ENCODE data around the gene ATP6V0E1. TPM values are rescaled to one million over a fixed set of nuclear protein-coding genes. Genes with fewer than 3 reads are reported as not detected.

The ATP6V0E1 gene
- total RNA-seq, 1 donor from 2014 or later: 272 TPM

- peaks cover 10% of the 10 kb centered on the region for H3K36me3 Mint-ChIP-seq (ENCODE audit: low read depth)
Measured at GRCh38 chr5:172940268-172941066, 43.1 kb upstream of the ATP6V0E1 start.

GRCh38 chr5:172941067-172941516, 42.5 kb upstream of the ATP6V0E1 start:
- Mint-ChIP-seq H3K36me3 (ENCODE audit: low read depth) (peaks cover 9% of the 10 kb centered on the region), H3K4me3 (ENCODE audit: unreplicated experiment) (no peak overlapping the region)

More at GRCh38 chr5:172940268-172941066, 43.1 kb upstream of the ATP6V0E1 start:
- Mint-ChIP-seq H3K4me1 (ENCODE audit: low read depth) (peaks cover 35% of the 10 kb centered on the region), H3K4me3 (ENCODE audit: unreplicated experiment) (no peak overlapping the region), H3K27ac (ENCODE audit: unreplicated experiment) (no peak overlapping the region), H3K9me3 (ENCODE audit: low read depth) (no peaks in the 10 kb centered on the region), H3K27me3 (ENCODE audit: low read depth) (no peaks in the 10 kb centered on the region)
- DNase-seq (ENCODE audit: low spot score): peak; percentile 19
- no peak for TF ChIP-seq CTCF (IDR thresholded peaks at IDR 0.05)

GRCh38 chr5:172942556-172942955, 41.0 kb upstream of the ATP6V0E1 start:
- DNase-seq (ENCODE audit: low spot score): peak; percentile 24
- peaks cover 39% of the 10 kb centered on the region for H3K4me1 Mint-ChIP-seq (ENCODE audit: low read depth)
- H3K9me3 Mint-ChIP-seq (ENCODE audit: low read depth): no peaks in the 10 kb centered on the region
- TF ChIP-seq CTCF (IDR thresholded peaks at IDR 0.05): no peak
- H3K27ac Mint-ChIP-seq (ENCODE audit: unreplicated experiment): peak overlapping the region; percentile 81
- H3K27me3 Mint-ChIP-seq (ENCODE audit: low read depth): no peaks in the 10 kb centered on the region
- H3K36me3 Mint-ChIP-seq (ENCODE audit: low read depth): peaks cover 9% of the 10 kb centered on the region
- H3K4me3 Mint-ChIP-seq (ENCODE audit: unreplicated experiment): no peak overlapping the region

More at GRCh38 chr5:172941067-172941516, 42.5 kb upstream of the ATP6V0E1 start:
- H3K4me1 Mint-ChIP-seq (ENCODE audit: low read depth): peaks cover 36% of the 10 kb centered on the region
- H3K9me3 Mint-ChIP-seq (ENCODE audit: low read depth): no peaks in the 10 kb centered on the region
- peak overlapping the region; percentile 28 for H3K27ac Mint-ChIP-seq (ENCODE audit: unreplicated experiment)
- H3K27me3 Mint-ChIP-seq (ENCODE audit: low read depth): no peaks in the 10 kb centered on the region
- DNase-seq (ENCODE audit: low spot score): peak; percentile 32
- TF ChIP-seq CTCF (IDR thresholded peaks at IDR 0.05): no peak

- no peak for TF ChIP-seq CTCF (IDR thresholded peaks at IDR 0.05)
- peaks cover 10% of the 10 kb centered on the region for H3K36me3 Mint-ChIP-seq (ENCODE audit: low read depth)
- peak; percentile 71 for DNase-seq (ENCODE audit: low spot score)
- H3K4me3 Mint-ChIP-seq (ENCODE audit: unreplicated experiment): no peak overlapping the region
- peaks cover 44% of the 10 kb centered on the region for H3K4me1 Mint-ChIP-seq (ENCODE audit: low read depth)
- H3K27ac Mint-ChIP-seq (ENCODE audit: unreplicated experiment): peak overlapping the region; percentile 81
- no peaks in the 10 kb centered on the region for H3K27me3 Mint-ChIP-seq (ENCODE audit: low read depth)
- no peaks in the 10 kb centered on the region for H3K9me3 Mint-ChIP-seq (ENCODE audit: low read depth)
Measured at GRCh38 chr5:172943283-172943841, 40.2 kb upstream of the ATP6V0E1 start.

- peaks cover 10% of the 10 kb centered on the region for H3K36me3 Mint-ChIP-seq (ENCODE audit: low read depth)
- no peak for TF ChIP-seq CTCF (IDR thresholded peaks at IDR 0.05)
- H3K9me3 Mint-ChIP-seq (ENCODE audit: low read depth): no peaks in the 10 kb centered on the region
- peaks cover 44% of the 10 kb centered on the region for H3K4me1 Mint-ChIP-seq (ENCODE audit: low read depth)
- peak overlapping the region; percentile 81 for H3K27ac Mint-ChIP-seq (ENCODE audit: unreplicated experiment)
- H3K27me3 Mint-ChIP-seq (ENCODE audit: low read depth): no peaks in the 10 kb centered on the region
- no peak overlapping the region for H3K4me3 Mint-ChIP-seq (ENCODE audit: unreplicated experiment)
- DNase-seq (ENCODE audit: low spot score): peak; percentile 38
Measured at GRCh38 chr5:172943906-172944305, 39.7 kb upstream of the ATP6V0E1 start.
